SK-N-SH (cell line): ENCODE measurements around the gene PFN1.

Experiments used
- CHD2 ChIP-seq: fragments of 150-350 bp; IDR thresholded peaks from 2 replicates; pipeline ENCODE4 v1.6.1; 2018; ENCODE audit warnings: low read length; ENCODE audit not compliant: partially characterized antibody
- EP300 ChIP-seq, 2 experiments: IDR thresholded peaks; 2 replicates each; pipeline versions ENCODE4 v1.4.0 to v1.6.1; 2012; ENCODE audit warnings: borderline replicate concordance in 1 of 2, low read depth in 1 of 2, low read length in 1 of 2
- FOXM1 ChIP-seq: IDR thresholded peaks from 2 replicates; pipeline ENCODE4 v1.4.0; 2012; ENCODE audit warnings: low read depth, mild to moderate bottlenecking
- JUND ChIP-seq: IDR thresholded peaks from 2 replicates; pipeline ENCODE4 v1.4.0; 2012
- MXI1 ChIP-seq: IDR thresholded peaks from 2 replicates; pipeline ENCODE4 v1.6.1; 2012; ENCODE audit warnings: mild to moderate bottlenecking, low read depth, low read length, improper control_type of control experiment
- POLR2AphosphoS5 ChIP-seq: IDR thresholded peaks from 2 replicates; pipeline ENCODE4 v1.6.1; 2012; ENCODE audit warnings: low read depth, low read length
- RXRA ChIP-seq: IDR thresholded peaks from 2 replicates; pipeline ENCODE4 v1.4.0; 2012; ENCODE audit warnings: low read depth, mild to moderate bottlenecking, borderline replicate concordance
- SIN3A ChIP-seq: IDR thresholded peaks from 2 replicates; pipeline ENCODE4 v1.6.1; 2012; ENCODE audit warnings: low read depth, mild to moderate bottlenecking, low read length, moderate library complexity, borderline replicate concordance
- SMC3 ChIP-seq: IDR thresholded peaks from 2 replicates; pipeline ENCODE4 v1.6.1; 2012; ENCODE audit warnings: low read depth, low read length, improper control_type of control experiment
- YY1 ChIP-seq: IDR thresholded peaks from 2 replicates; pipeline ENCODE4 v1.4.0; 2012; ENCODE audit warnings: low read depth, mild to moderate bottlenecking
- TF ChIP-seq, protein P1 (sequence below): fragments of 200-600 bp; sonication (generic); IDR thresholded peaks from 2 replicates; pipeline ENCODE4 v1.6.1; 2017; ENCODE audit warnings: antibody characterized with exemption, mild to moderate bottlenecking, moderate library complexity
- TF ChIP-seq, protein P2 (sequence below): IDR thresholded peaks from 2 replicates; pipeline ENCODE4 v1.4.0; 2012; ENCODE audit warnings: low read depth
- TF ChIP-seq, protein P3 (sequence below): IDR thresholded peaks from 2 replicates; pipeline ENCODE4 v1.4.0; 2012; ENCODE audit warnings: low read depth, borderline replicate concordance

DNA sequence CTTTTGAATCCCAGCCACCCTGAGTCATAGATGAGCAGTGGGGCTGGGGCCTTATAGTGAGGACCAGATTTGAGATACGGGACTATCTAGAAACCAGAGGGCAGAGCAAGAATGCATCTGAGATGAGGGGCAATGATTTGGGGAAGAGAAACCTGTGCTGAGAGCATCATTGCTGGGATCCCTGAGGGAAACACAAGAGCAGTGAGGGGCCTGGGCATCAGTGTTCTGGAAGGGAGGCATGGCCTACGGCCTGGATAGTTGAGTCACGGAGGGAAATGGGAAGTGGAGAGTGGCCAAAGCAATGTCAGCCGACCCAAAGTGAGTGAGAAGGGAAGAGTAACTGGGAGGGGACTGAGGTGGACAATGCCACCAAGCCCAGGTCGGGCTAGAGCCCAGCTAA, 34.0 kb upstream of the PFN1 start:
- TF ChIP-seq YY1 (no peak), POLR2AphosphoS5 (no peak), SIN3A (no peak), SMC3 (no peak), MXI1 (no peak), FOXM1 (no peak), RXRA (no peak), EP300 (IDR thresholded peaks at IDR 0.05; ENCODE audit: borderline replicate concordance in 1 of 2, low read depth in 1 of 2, low read length in 1 of 2) (no peak), JUND (no peak), CHD2 (no peak)
- TF ChIP-seq, protein P1, sequence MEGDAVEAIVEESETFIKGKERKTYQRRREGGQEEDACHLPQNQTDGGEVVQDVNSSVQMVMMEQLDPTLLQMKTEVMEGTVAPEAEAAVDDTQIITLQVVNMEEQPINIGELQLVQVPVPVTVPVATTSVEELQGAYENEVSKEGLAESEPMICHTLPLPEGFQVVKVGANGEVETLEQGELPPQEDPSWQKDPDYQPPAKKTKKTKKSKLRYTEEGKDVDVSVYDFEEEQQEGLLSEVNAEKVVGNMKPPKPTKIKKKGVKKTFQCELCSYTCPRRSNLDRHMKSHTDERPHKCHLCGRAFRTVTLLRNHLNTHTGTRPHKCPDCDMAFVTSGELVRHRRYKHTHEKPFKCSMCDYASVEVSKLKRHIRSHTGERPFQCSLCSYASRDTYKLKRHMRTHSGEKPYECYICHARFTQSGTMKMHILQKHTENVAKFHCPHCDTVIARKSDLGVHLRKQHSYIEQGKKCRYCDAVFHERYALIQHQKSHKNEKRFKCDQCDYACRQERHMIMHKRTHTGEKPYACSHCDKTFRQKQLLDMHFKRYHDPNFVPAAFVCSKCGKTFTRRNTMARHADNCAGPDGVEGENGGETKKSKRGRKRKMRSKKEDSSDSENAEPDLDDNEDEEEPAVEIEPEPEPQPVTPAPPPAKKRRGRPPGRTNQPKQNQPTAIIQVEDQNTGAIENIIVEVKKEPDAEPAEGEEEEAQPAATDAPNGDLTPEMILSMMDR, result no peak
- TF ChIP-seq, protein P2, sequence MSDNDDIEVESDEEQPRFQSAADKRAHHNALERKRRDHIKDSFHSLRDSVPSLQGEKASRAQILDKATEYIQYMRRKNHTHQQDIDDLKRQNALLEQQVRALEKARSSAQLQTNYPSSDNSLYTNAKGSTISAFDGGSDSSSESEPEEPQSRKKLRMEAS, result no peak
- TF ChIP-seq, protein P3, sequence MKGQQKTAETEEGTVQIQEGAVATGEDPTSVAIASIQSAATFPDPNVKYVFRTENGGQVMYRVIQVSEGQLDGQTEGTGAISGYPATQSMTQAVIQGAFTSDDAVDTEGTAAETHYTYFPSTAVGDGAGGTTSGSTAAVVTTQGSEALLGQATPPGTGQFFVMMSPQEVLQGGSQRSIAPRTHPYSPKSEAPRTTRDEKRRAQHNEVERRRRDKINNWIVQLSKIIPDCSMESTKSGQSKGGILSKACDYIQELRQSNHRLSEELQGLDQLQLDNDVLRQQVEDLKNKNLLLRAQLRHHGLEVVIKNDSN, result no peak
